SU-DHL-6 (cell line): Measurements from ENCODE around the gene MTMR12.

Experiments used
- CTCF ChIP-seq: fragments of 200-600 bp; sonication (generic); IDR thresholded peaks from one replicate; pipeline ENCODE4 v1.5.1; 2017; ENCODE audit warnings: antibody characterized with exemption, mild to moderate bottlenecking, low read length, moderate library complexity; ENCODE audit not compliant: insufficient read depth, poor library complexity, severe bottlenecking
- EZH2phosphoT487 ChIP-seq: fragments of 200-600 bp; sonication (generic), shearing (Covaris generic); conservative IDR thresholded peaks from 2 replicates; pipeline ENCODE4 v1.6.1; 2018; ENCODE audit warnings: mild to moderate bottlenecking, antibody characterized with exemption, low read length, moderate library complexity, mixed read lengths

- TF ChIP-seq CTCF = no peak
- no peak for TF ChIP-seq EZH2phosphoT487
These were observed 46.8 kb downstream of the MTMR12 start for GRCh38 chr5:32265902-32266301.
